Keratinocyte (primary cell): ENCODE results near the gene SEMA3E. TPM values are rescaled to one million over a fixed set of nuclear protein-coding genes. Genes with fewer than 3 reads are reported as not detected.

Source experiments
- DNase-seq: peaks from one replicate; pipeline ENCODE4 v3.0.0-alpha.2; 2011; ENCODE audit warnings: low read depth, missing footprints, low spot score
- FAIRE-seq: peaks from 2 replicates; lab custom pipeline; 2011; peaks lifted over from hg19 to GRCh38; lab: Jason Lieb, UNC
- H2AFZ ChIP-seq: 2 replicates; pipeline ENCODE4 v1.6.0; 2012; ENCODE audit warnings: low read length, control low read depth, inconsistent platforms; ENCODE audit not compliant: control insufficient read depth
- H3K27ac ChIP-seq: 2 replicates; pipeline ENCODE4 v1.5.1; 2011; ENCODE audit warnings: low read length; ENCODE audit not compliant: control insufficient read depth, insufficient read depth
- H3K27me3 ChIP-seq: 3 replicates; pipeline ENCODE4 v1.6.0; 2011; ENCODE audit warnings: low read length; ENCODE audit not compliant: control insufficient read depth, insufficient read depth; ENCODE audit errors: extremely low read depth
- H3K36me3 ChIP-seq, 2 experiments: 2 replicates in 1 of 2; 3 replicates in 1 of 2; pipeline ENCODE4 v1.5.1; 2011; ENCODE audit warnings: low read length in 2 of 2, mild to moderate bottlenecking in 1 of 2; ENCODE audit not compliant: control insufficient read depth in 2 of 2, insufficient read depth in 2 of 2; ENCODE audit errors: extremely low read depth in 1 of 2
- H3K4me1 ChIP-seq: 3 replicates; pipeline ENCODE4 v1.5.1; 2011; ENCODE audit warnings: low read length; ENCODE audit not compliant: control insufficient read depth, insufficient read depth; ENCODE audit errors: extremely low read depth
- H3K4me2 ChIP-seq: 3 replicates; pipeline ENCODE4 v1.6.0; 2011; ENCODE audit warnings: low read depth, low read length; ENCODE audit not compliant: control insufficient read depth, insufficient read depth; ENCODE audit errors: extremely low read depth
- H3K4me3 ChIP-seq, 3 experiments: fragments of 200-600 bp in 1 of 3; sonication (generic) in 1 of 3; 2 replicates in 2 of 3; 3 replicates in 1 of 3; pipeline ENCODE4 v1.5.1; 2011 to 2016; ENCODE audit warnings: low read length in 3 of 3, mild to moderate bottlenecking in 3 of 3, control low read depth in 2 of 3, inconsistent platforms in 1 of 3, low read depth in 1 of 3, mixed read lengths in 1 of 3, mixed run types in 1 of 3, moderate library complexity in 1 of 3; ENCODE audit not compliant: control insufficient read depth in 2 of 3, insufficient read depth in 2 of 3; ENCODE audit errors: extremely low read depth in 1 of 3
- H3K79me2 ChIP-seq: 2 replicates; pipeline ENCODE4 v1.6.0; 2012; ENCODE audit warnings: low read length; ENCODE audit not compliant: control insufficient read depth, insufficient read depth
- H3K9ac ChIP-seq: 3 replicates; pipeline ENCODE4 v1.6.0; 2011; ENCODE audit warnings: low read length; ENCODE audit not compliant: control insufficient read depth, insufficient read depth; ENCODE audit errors: extremely low read depth
- H3K9me1 ChIP-seq: 3 replicates; pipeline ENCODE4 v1.6.0; 2011; ENCODE audit warnings: low read length; ENCODE audit not compliant: control insufficient read depth, insufficient read depth; ENCODE audit errors: extremely low read depth
- H3K9me3 ChIP-seq: 2 replicates; pipeline ENCODE4 v1.5.1; 2012; ENCODE audit warnings: low read depth, low read length; ENCODE audit not compliant: control insufficient read depth
- H4K20me1 ChIP-seq: 3 replicates; pipeline ENCODE4 v1.6.0; 2011; ENCODE audit warnings: low read length; ENCODE audit not compliant: control insufficient read depth, insufficient read depth; ENCODE audit errors: extremely low read depth
- EZH2 ChIP-seq: IDR thresholded peaks from one replicate; pipeline ENCODE4 v1.6.1; 2012; ENCODE audit warnings: inconsistent platforms, mild to moderate bottlenecking, low read length, moderate library complexity
- dilution Hi-C: fragments of 300-500 bp; cut with MboI; formaldehyde crosslinking; loops from one replicate; pipeline ENCODE4 v1.7.0; 2020; ENCODE audit warnings: low sequenced_read_pairs; ENCODE audit not compliant: extremely low pct_ligation_motif_present
- polyA plus RNA-seq, 5 experiments: library from polyadenylated mRNA; depleted of rRNA in 3 of 5; stranded (reverse) in 3 of 5; stranded (forward) in 1 of 5; unstranded in 1 of 5; fragments of >200 nt; gene quantifications; 1 replicate in 1 of 5; 2 replicates in 3 of 5; 3 replicates in 1 of 5; pipeline versions ENCODE4 v1.2.1 to v1.2.3, GENCODE V29; 2011 to 2012; ENCODE audit warnings: missing spikeins in 2 of 5, low read depth in 1 of 5, low replicate concordance in 1 of 5
- TF ChIP-seq, protein P1 (sequence below), 3 experiments: IDR thresholded peaks in 1 of 3; conservative IDR thresholded peaks in 1 of 3; optimal IDR thresholded peaks in 1 of 3; 2 replicates in 2 of 3; 3 replicates in 1 of 3; pipeline versions ENCODE3 to v1.5.1; 2011; ENCODE audit warnings: low read length in 3 of 3, mild to moderate bottlenecking in 3 of 3, moderate library complexity in 2 of 3, control low read depth in 1 of 3, inconsistent platforms in 1 of 3; ENCODE audit not compliant: insufficient read depth in 2 of 3; ENCODE audit errors: extremely low read depth in 1 of 3

The SEMA3E gene
- polyA plus RNA-seq, 1 donor (not counting 4 experiments of a cell fraction or from before 2014, with no cell fraction given): 0.21 TPM

DNA sequence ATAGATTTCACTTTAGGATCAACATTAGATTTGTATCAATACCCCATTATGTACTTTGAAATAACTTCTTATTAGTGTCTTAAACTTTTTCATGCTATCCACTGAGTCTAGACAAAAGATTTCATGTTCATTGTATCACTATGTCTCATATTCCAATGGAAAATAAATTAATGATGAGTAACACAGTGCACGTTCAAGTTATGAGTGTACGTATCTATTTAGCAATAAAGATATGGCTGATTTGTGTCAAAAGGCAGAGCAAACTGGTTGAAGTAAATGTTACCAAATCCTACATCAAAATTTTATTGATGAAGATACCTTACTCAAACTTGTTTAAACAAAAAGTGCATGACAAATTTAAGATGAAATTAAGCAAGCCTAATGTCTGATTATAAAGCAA, 102.4 kb downstream of the SEMA3E start:
- Histone ChIP-seq H3K4me1 (peaks cover 12% of the 10 kb centered on the region), H3K79me2 (no peaks in the 10 kb centered on the region), H3K9ac (no peak overlapping the region), H3K27ac (no peak overlapping the region), H3K4me3 (no peak overlapping the region), H4K20me1 (no peaks in the 10 kb centered on the region), H3K36me3 (no peaks in the 10 kb centered on the region), H3K9me1 (no peaks in the 10 kb centered on the region), H2AFZ (no peak overlapping the region), H3K27me3 (no peaks in the 10 kb centered on the region), H3K9me3 (no peaks in the 10 kb centered on the region), H3K4me2 (no peak overlapping the region)
- TF ChIP-seq, protein P1, sequence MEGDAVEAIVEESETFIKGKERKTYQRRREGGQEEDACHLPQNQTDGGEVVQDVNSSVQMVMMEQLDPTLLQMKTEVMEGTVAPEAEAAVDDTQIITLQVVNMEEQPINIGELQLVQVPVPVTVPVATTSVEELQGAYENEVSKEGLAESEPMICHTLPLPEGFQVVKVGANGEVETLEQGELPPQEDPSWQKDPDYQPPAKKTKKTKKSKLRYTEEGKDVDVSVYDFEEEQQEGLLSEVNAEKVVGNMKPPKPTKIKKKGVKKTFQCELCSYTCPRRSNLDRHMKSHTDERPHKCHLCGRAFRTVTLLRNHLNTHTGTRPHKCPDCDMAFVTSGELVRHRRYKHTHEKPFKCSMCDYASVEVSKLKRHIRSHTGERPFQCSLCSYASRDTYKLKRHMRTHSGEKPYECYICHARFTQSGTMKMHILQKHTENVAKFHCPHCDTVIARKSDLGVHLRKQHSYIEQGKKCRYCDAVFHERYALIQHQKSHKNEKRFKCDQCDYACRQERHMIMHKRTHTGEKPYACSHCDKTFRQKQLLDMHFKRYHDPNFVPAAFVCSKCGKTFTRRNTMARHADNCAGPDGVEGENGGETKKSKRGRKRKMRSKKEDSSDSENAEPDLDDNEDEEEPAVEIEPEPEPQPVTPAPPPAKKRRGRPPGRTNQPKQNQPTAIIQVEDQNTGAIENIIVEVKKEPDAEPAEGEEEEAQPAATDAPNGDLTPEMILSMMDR (optimal IDR thresholded peaks at IDR 0.05 in 1 of 3, IDR thresholded peaks at IDR 0.05 in 1 of 3, conservative IDR thresholded peaks at IDR 0.05 in 1 of 3; ENCODE audit: extremely low read depth in 1 of 3, insufficient read depth in 2 of 3, low read length in 3 of 3): no peak
- no peak for TF ChIP-seq EZH2
- FAIRE-seq: peak; percentile 13
- DNase-seq: no peak
- dilution Hi-C loops: no loop called here

DNA sequence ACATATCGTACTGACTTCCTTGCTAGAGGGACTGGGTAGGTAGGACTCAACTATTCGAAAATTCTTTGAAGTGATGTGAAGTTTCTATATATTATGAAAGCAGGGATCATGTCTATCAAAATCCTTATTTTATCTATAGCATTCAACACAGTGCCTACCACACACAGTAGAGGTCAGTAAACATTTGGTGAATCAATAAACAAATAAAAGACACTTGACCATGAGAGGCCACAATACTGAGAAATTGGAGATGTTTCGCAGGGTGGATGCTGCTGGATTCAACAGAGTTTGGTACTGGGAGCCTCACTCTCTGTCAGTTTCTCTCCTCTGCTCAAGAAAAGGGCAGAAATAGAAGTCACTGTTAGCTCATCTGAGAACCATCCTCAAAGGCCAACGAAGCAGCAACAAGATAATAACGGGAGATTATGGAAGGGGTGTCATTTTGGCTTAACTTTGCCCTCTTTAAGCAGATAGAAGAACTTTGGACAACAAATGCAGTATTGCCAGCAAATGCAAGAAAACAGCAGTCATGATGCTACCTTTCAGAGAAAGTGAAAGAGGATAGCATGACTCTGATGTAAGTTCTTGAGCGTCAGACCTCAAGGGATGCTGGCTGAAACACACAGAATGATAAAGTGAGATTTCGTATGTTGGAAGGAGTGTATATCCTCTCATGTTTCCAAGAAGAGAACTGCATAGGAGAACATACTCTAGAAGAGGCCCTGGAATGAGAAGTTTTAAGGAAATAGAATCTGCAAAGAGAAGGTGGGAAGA, 107.6 kb downstream of the SEMA3E start:
- H3K9me1 ChIP-seq: no peaks in the 10 kb centered on the region
- no peaks in the 10 kb centered on the region for H3K27me3 ChIP-seq
- no peak for TF ChIP-seq EZH2
- TF ChIP-seq, protein P1 (optimal IDR thresholded peaks at IDR 0.05 in 1 of 3, IDR thresholded peaks at IDR 0.05 in 1 of 3, conservative IDR thresholded peaks at IDR 0.05 in 1 of 3; ENCODE audit: extremely low read depth in 1 of 3, insufficient read depth in 2 of 3, low read length in 3 of 3): no peak
- H3K36me3 ChIP-seq: no peaks in the 10 kb centered on the region
- H3K4me1 ChIP-seq: peaks cover 1% of the 10 kb centered on the region
- H3K9me3 ChIP-seq: no peaks in the 10 kb centered on the region
- no peaks in the 10 kb centered on the region for H3K79me2 ChIP-seq
- H3K9ac ChIP-seq: no peak overlapping the region
- no peak overlapping the region for H3K4me3 ChIP-seq
- no peak overlapping the region for H3K4me2 ChIP-seq
- no peak overlapping the region for H2AFZ ChIP-seq
- FAIRE-seq (peak; percentile 49), DNase-seq (no peak)
- H4K20me1 ChIP-seq: no peaks in the 10 kb centered on the region
- no peak overlapping the region for H3K27ac ChIP-seq
- dilution Hi-C loops: no loop called here
